Ascending aorta (tissue), 2 donors: ENCODE data around the gene PPM1E. TPM values are rescaled to one million over a fixed set of nuclear protein-coding genes. Genes with fewer than 3 reads are reported as not detected.
"Not testable (repeated sequence)": the region's sequence is repeated elsewhere in the genome, so short reads cannot be mapped to it uniquely, and the experiment has no call there.

ENCODE experiments used
- DNase-seq, 2 donors: peaks; one replicate each; pipeline ENCODE4 v3.0.0-alpha.2; 2019; ENCODE audit warnings: low spot score in 2 of 2
- H3K27ac ChIP-seq, 2 donors: fragments of 200-600 bp; sonication (generic); one replicate each; pipeline ENCODE4 v1.5.1; 2016 to 2017; ENCODE audit warnings: mild to moderate bottlenecking in 1 of 2
- H3K27me3 ChIP-seq: fragments of 200-600 bp; sonication (generic); one replicate; pipeline ENCODE4 v1.5.1; 2017
- H3K36me3 ChIP-seq, 2 donors: fragments of 200-600 bp; sonication (generic); one replicate each; pipeline ENCODE4 v1.5.1; 2016
- H3K4me1 ChIP-seq, 2 donors: fragments of 200-600 bp; sonication (generic); one replicate each; pipeline ENCODE4 v1.5.1; 2016 to 2017; ENCODE audit warnings: mild to moderate bottlenecking in 1 of 2
- H3K4me3 ChIP-seq, 2 donors: fragments of 200-600 bp; sonication (generic); one replicate each; pipeline ENCODE4 v1.5.1; 2016 to 2017; ENCODE audit warnings: mild to moderate bottlenecking in 1 of 2
- H3K9me3 ChIP-seq, 2 donors: fragments of 200-600 bp; sonication (generic); one replicate each; pipeline ENCODE4 v1.5.1; 2016
- CTCF ChIP-seq, 3 experiments: fragments of 200-600 bp in 2 of 3; fragments of 450-650 bp in 1 of 3; sonication (generic) in 2 of 3; IDR thresholded peaks; one replicate each; pipeline ENCODE4 v1.5.1; 2016 to 2019; ENCODE audit warnings: antibody characterized with exemption in 3 of 3, mild to moderate bottlenecking in 1 of 3, moderate library complexity in 1 of 3
- intact Hi-C: fragments of 100-400 bp; cut with DNase I; formaldehyde crosslinking; loops from one replicate; pipeline ENCODE4 v1.15.1; 2023
- total RNA-seq: library from RNA; depleted of rRNA; stranded (reverse); fragments of >200 nt; gene quantifications from one replicate; pipeline ENCODE4 v1.1.0, GENCODE V29; 2016

The PPM1E gene
- total RNA-seq, 1 donor from 2014 or later: 0.11 TPM

GRCh38 chr17:58956997-58957724 is 201.5 kb downstream of the PPM1E start:
- DNase-seq: no peak
- Histone ChIP-seq H3K27ac (no peak overlapping the region), H3K27me3 (no peaks in the 10 kb centered on the region), H3K9me3 (no peaks in the 10 kb centered on the region), H3K36me3 (no peaks in the 10 kb centered on the region), H3K4me3 (no peak overlapping the region), H3K4me1 (no peaks in the 10 kb centered on the region)
- no peak for TF ChIP-seq CTCF (IDR thresholded peaks at IDR 0.05)
- intact Hi-C loops: no loop called here

GRCh38 chr17:58957725-58958073 is 202.0 kb downstream of the PPM1E start:
- H3K27me3 ChIP-seq, H3K27ac ChIP-seq, H3K4me1 ChIP-seq, H3K4me3 ChIP-seq, H3K9me3 ChIP-seq, DNase-seq, intact Hi-C loops, H3K36me3 ChIP-seq: not testable (repeated sequence)

- no peaks in the 10 kb centered on the region for H3K9me3 ChIP-seq
- H3K4me3 ChIP-seq: no peak overlapping the region
- TF ChIP-seq CTCF (IDR thresholded peaks at IDR 0.05): no peak
- DNase-seq: no peak
- H3K27me3 ChIP-seq: no peaks in the 10 kb centered on the region
- H3K4me1 ChIP-seq: no peaks in the 10 kb centered on the region
- intact Hi-C loops: no loop called here
- H3K27ac ChIP-seq: no peak overlapping the region
- no peaks in the 10 kb centered on the region for H3K36me3 ChIP-seq
These were observed 204.4 kb downstream of the PPM1E start for GRCh38 chr17:58960068-58960467.

GRCh38 chr17:58965221-58965620 is 209.6 kb downstream of the PPM1E start:
- intact Hi-C loops: no loop called here
- Histone ChIP-seq H3K36me3 (no peaks in the 10 kb centered on the region), H3K9me3 (no peaks in the 10 kb centered on the region), H3K4me3 (no peak overlapping the region), H3K27me3 (no peaks in the 10 kb centered on the region), H3K27ac (no peak overlapping the region), H3K4me1 (no peaks in the 10 kb centered on the region)
- DNase-seq: no peak
- TF ChIP-seq CTCF (IDR thresholded peaks at IDR 0.05): no peak

GRCh38 chr17:58966208-58966607 is 210.6 kb downstream of the PPM1E start:
- Histone ChIP-seq H3K9me3 (no peaks in the 10 kb centered on the region), H3K27me3 (no peaks in the 10 kb centered on the region), H3K4me1 (no peaks in the 10 kb centered on the region), H3K36me3 (no peaks in the 10 kb centered on the region), H3K27ac (no peak overlapping the region), H3K4me3 (no peak overlapping the region)
- DNase-seq: no peak
- no peak for TF ChIP-seq CTCF (IDR thresholded peaks at IDR 0.05)
- intact Hi-C loops: no loop called here

GRCh38 chr17:58968426-58969061 is 212.9 kb downstream of the PPM1E start:
- TF ChIP-seq CTCF (IDR thresholded peaks at IDR 0.05): no peak
- intact Hi-C loops: no loop called here
- Histone ChIP-seq H3K36me3 (no peaks in the 10 kb centered on the region), H3K4me3 (no peak overlapping the region), H3K9me3 (no peaks in the 10 kb centered on the region), H3K27me3 (no peaks in the 10 kb centered on the region), H3K4me1 (no peaks in the 10 kb centered on the region), H3K27ac (no peak overlapping the region)
- DNase-seq: no peak
